K562 treated with DMSO at 1 percent for 4 hours (cell line): Measurements from ENCODE around the gene CFLAR. TPM values are rescaled to one million over a fixed set of nuclear protein-coding genes. Genes with fewer than 3 reads are reported as not detected.

Source experiments
- total RNA-seq: library from RNA; unstranded; fragments of 300-600 nt; gene quantifications from 2 replicates; pipeline ENCODE4 v1.2.3, GENCODE V29; 2022; ENCODE audit not compliant: insufficient read depth

CFLAR gene
- total RNA-seq, result 19.2 and 28.7 TPM in 2 replicates

GRCh38 chr2:201116115-201116958 lies at the start of gene CFLAR:
Gene CFLAR (plus strand): TSS chr2:201116164. CDS start chr2:201129866, 13,702 bp downstream.

GRCh38 chr2:201071479-201072200 lies 44.3 kb upstream of the CFLAR start, which contains the start of the genes HYCC2 and NDUFB3:
Gene HYCC2 (minus strand): TSS chr2:201071671. CDS start chr2:201024009, 47,662 bp downstream.
Gene NDUFB3 (plus strand): TSS chr2:201072001. CDS start chr2:201078883, 6,882 bp downstream.

DNA sequence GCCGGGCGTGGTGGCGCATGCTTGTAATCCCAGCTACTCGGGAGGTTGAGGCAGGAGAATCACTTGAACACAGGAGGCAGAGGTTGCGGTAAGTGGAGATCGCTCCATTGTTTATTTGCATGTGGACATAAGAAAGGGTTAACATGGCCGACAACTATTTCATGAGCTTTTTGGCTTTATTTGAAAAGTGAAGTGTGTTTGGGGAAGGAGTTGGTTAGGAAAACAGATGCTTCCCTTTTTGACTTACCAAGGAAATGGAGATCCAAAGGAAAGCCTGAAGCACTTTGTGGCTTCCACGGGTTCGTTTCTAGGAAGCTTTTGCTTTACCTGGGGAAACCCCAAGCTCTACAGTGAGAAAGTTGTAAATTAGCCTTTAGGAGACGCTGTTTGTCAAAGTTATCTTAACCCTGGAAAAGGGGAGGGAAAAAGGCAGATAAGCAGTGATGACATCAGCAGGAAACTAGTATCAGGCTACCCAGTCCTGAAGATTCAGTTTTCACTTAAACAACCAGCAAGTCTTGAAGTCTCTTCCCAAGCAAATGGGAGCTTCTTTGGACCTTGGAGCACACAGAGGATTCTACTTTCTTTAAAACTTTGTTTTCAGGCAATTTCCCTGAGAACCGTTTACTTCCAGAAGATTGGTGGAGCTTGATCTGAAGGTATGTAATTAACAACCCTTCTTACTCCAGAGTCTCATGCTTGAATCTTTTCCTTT lies 66.8 kb downstream of the CFLAR start, which contains the start of gene CASP10:
Gene CASP10 (plus strand): TSS at position 492 of the 715 bp plus-strand sequence. CDS start 2,637 bp downstream, outside the sequence.

Other genes with a start within 250 kb of the CFLAR start
- 9.7 and 66.6 TPM in 2 replicates for gene PPIL3, start 227.1 kb upstream of the CFLAR start, total RNA-seq
- gene NIF3L1, start 226.8 kb upstream of the CFLAR start, total RNA-seq, result 13.7 and 15.3 TPM in 2 replicates
- 4.3 and 5.2 TPM in 2 replicates for gene ORC2, start 152.5 kb upstream of the CFLAR start, total RNA-seq
- 2.9 TPM in 2 replicates for gene HYCC2, start 44.5 kb upstream of the CFLAR start, total RNA-seq
- 43.6 and 45.8 TPM in 2 replicates for gene NDUFB3, start 44.2 kb upstream of the CFLAR start, total RNA-seq
- gene CASP10, start 67.0 kb downstream of the CFLAR start, total RNA-seq, result 4.4 and 5.5 TPM in 2 replicates
- gene CASP8, start 144.4 kb downstream of the CFLAR start, total RNA-seq, result 14.6 and 21.3 TPM in 2 replicates
- gene FLACC1, start 241.2 kb downstream of the CFLAR start, total RNA-seq, result 0.69 and 3.6 TPM in 2 replicates